ENCODE results near the gene ANAPC2.

DNA sequence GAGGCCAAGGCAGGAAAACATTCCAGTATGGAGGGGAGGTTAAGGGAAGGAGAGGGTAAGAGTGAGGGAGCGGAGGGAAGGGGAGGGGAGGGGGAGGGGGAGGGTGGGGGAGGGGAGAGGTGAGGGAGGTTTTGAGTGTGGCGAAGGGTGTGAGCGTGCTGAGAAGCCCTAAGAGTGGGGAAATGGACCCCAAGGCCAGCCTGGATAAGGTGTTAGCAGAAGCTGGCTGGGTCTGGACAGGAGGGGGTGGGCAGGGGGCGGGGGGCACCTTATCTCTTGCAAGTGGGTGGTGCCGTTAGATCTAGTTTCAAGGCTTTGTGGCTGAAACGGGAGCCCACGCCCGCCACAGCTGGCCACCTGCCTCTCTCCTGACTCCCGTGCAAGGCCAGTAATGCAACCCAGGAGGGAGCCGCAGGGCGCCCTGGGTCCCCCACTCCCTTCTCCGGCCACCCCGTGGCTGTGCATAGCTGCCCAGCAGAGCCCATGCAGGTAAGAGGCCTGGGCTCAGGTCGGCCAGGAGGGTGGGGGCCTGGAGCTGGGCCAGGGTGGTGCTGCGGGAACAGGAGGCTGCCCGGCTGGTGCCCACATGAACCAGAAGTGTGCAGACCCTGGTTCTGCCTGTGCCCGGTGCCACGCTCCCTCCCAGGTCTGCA, 39.6 kb upstream of the ANAPC2 start:
- TF ChIP-seq POLR2A (IDR thresholded peaks at IDR 0.05) (no peak), EP300 (IDR thresholded peaks at IDR 0.05) (no peak)

Measured in sigmoid colon (tissue), 4 donors.